Testis (tissue), 2 donors: ENCODE results near the gene SAP130.

Experiments
- POLR2A ChIP-seq: fragments of 450-650 bp; IDR thresholded peaks from one replicate; pipeline ENCODE4 v1.6.1; 2017; ENCODE audit warnings: antibody characterized with exemption, mild to moderate bottlenecking, moderate library complexity
- TF ChIP-seq, protein P1 (sequence below), 3 experiments: fragments of 450-650 bp in 2 of 3; fragments of 200-600 bp in 1 of 3; sonication (generic) in 1 of 3; IDR thresholded peaks; one replicate each; pipeline ENCODE4 v1.5.1; 2016 to 2019; ENCODE audit warnings: antibody characterized with exemption in 3 of 3, mild to moderate bottlenecking in 2 of 3, moderate library complexity in 1 of 3

DNA sequence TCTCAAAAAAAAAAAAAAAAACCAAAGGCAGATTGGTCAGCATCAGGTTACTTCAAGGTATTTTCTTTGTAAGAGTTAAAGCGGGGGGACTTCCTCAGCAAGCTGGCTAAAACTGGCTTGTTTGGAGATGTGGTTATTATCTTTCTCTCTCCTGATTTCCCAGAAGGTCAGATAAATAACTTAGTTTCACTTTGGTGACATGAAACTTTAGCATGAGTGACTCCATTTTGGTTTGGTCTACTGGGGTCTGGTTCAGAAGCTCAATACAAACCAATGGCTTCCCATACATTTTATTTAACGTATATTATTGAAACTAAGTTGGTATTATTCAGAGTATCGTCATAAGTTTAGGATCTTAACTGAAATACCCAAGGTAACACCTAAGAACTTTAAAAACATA is 100.5 kb downstream of the SAP130 start:
- TF ChIP-seq, protein P1, sequence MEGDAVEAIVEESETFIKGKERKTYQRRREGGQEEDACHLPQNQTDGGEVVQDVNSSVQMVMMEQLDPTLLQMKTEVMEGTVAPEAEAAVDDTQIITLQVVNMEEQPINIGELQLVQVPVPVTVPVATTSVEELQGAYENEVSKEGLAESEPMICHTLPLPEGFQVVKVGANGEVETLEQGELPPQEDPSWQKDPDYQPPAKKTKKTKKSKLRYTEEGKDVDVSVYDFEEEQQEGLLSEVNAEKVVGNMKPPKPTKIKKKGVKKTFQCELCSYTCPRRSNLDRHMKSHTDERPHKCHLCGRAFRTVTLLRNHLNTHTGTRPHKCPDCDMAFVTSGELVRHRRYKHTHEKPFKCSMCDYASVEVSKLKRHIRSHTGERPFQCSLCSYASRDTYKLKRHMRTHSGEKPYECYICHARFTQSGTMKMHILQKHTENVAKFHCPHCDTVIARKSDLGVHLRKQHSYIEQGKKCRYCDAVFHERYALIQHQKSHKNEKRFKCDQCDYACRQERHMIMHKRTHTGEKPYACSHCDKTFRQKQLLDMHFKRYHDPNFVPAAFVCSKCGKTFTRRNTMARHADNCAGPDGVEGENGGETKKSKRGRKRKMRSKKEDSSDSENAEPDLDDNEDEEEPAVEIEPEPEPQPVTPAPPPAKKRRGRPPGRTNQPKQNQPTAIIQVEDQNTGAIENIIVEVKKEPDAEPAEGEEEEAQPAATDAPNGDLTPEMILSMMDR (IDR thresholded peaks at IDR 0.05), result no peak
- TF ChIP-seq POLR2A, result no peak
